Body of pancreas (tissue), 4 donors: ENCODE measurements around the gene MTSS2. TPM values are rescaled to one million over a fixed set of nuclear protein-coding genes. Genes with fewer than 3 reads are reported as not detected.

ENCODE experiments used
- ATAC-seq: fragments of 150-250 bp; one replicate; pipeline ENCODE4 v1.9.1; 2016
- DNase-seq, 4 donors: peaks; one replicate each; pipeline ENCODE4 v3.0.0-alpha.2; 2019
- H3K27ac ChIP-seq, 4 donors: fragments of 200-600 bp; sonication (generic); 1 replicate in 3 of 4; 2 replicates in 1 of 4; pipeline versions ENCODE4 v1.5.1 to v1.6.1; 2016 to 2019; ENCODE audit warnings: mild to moderate bottlenecking in 1 of 4, mixed read lengths in 1 of 4, moderate library complexity in 1 of 4
- H3K27me3 ChIP-seq, 2 donors: fragments of 200-600 bp; sonication (generic); one replicate each; pipeline ENCODE4 v1.6.0; 2016; ENCODE audit warnings: mild to moderate bottlenecking in 1 of 2
- H3K36me3 ChIP-seq, 2 donors: fragments of 200-600 bp; sonication (generic); replicated peaks in 1 of 2; 2 replicates each; pipeline ENCODE4 v1.5.1; 2016; ENCODE audit warnings: low read depth in 2 of 2; ENCODE audit not compliant: insufficient read depth in 1 of 2
- H3K4me1 ChIP-seq: fragments of 200-600 bp; sonication (generic); one replicate; pipeline ENCODE4 v1.6.0; 2016
- H3K4me3 ChIP-seq, 2 donors: fragments of 200-600 bp; sonication (generic); 1 replicate in 1 of 2; 2 replicates in 1 of 2; pipeline ENCODE4 v1.5.1; 2016 to 2019
- H3K9me3 ChIP-seq, 3 donors: fragments of 200-600 bp; sonication (generic); 1 replicate in 2 of 3; 2 replicates in 1 of 3; pipeline ENCODE4 v1.5.1; 2016
- POLR2A ChIP-seq, 3 donors: fragments of 450-650 bp; IDR thresholded peaks; one replicate each; pipeline ENCODE4 v1.6.1; 2016; ENCODE audit warnings: antibody characterized with exemption in 3 of 3, mild to moderate bottlenecking in 2 of 3
- WGBS, 2 donors: methylation state at CpG; one replicate each; pipeline ENCODE4 v1.1.5; 2017; 5-methylcytosine and 5-hydroxymethylcytosine counted together
- intact Hi-C: fragments of 100-400 bp; cut with DNase I; formaldehyde crosslinking; loops from one replicate; pipeline ENCODE4 v1.15.1; 2023
- total RNA-seq, 2 donors: library from RNA; depleted of rRNA; stranded (reverse); fragments of >200 nt; gene quantifications; one replicate each; pipeline ENCODE4 v1.1.0, GENCODE V29; 2016
- TF ChIP-seq, protein P1 (sequence below), 7 experiments: fragments of 450-650 bp in 4 of 7; fragments of 200-600 bp in 3 of 7; sonication (generic) in 3 of 7; IDR thresholded peaks; one replicate each; pipeline ENCODE4 v1.5.1; 2016 to 2019; ENCODE audit warnings: antibody characterized with exemption in 7 of 7

The MTSS2 gene
- total RNA-seq, 2 donors from 2014 or later = 8.8 to 23.4 TPM

- intact Hi-C loops = no loop called here
- TF ChIP-seq, protein P1, sequence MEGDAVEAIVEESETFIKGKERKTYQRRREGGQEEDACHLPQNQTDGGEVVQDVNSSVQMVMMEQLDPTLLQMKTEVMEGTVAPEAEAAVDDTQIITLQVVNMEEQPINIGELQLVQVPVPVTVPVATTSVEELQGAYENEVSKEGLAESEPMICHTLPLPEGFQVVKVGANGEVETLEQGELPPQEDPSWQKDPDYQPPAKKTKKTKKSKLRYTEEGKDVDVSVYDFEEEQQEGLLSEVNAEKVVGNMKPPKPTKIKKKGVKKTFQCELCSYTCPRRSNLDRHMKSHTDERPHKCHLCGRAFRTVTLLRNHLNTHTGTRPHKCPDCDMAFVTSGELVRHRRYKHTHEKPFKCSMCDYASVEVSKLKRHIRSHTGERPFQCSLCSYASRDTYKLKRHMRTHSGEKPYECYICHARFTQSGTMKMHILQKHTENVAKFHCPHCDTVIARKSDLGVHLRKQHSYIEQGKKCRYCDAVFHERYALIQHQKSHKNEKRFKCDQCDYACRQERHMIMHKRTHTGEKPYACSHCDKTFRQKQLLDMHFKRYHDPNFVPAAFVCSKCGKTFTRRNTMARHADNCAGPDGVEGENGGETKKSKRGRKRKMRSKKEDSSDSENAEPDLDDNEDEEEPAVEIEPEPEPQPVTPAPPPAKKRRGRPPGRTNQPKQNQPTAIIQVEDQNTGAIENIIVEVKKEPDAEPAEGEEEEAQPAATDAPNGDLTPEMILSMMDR (IDR thresholded peaks at IDR 0.05) = no peak
- TF ChIP-seq POLR2A (IDR thresholded peaks at IDR 0.05) = no peak
- Histone ChIP-seq H3K36me3 (no peaks in the 10 kb centered on the region), H3K9me3 (no peaks in the 10 kb centered on the region), H3K4me3 (no peak overlapping the region), H3K27ac (no peak overlapping the region), H3K4me1 (peaks cover 5% of the 10 kb centered on the region), H3K27me3 (no peaks in the 10 kb centered on the region)
- 62% methylated on average over 7 of the region's 7 CpGs; no CpG with 5 or more reads in 1 of the 2 donors for WGBS, 2 donors
- DNase-seq = no peak
- no peak for ATAC-seq
Observed at GRCh38 chr16:70709942-70710341, 24.1 kb upstream of the MTSS2 start.

- H3K4me3 ChIP-seq = no peak overlapping the region
- H3K27ac ChIP-seq = no peak overlapping the region
- H3K9me3 ChIP-seq = no peaks in the 10 kb centered on the region
- DNase-seq (no peak), ATAC-seq (no peak)
- TF ChIP-seq, protein P1 (IDR thresholded peaks at IDR 0.05) = no peak
- TF ChIP-seq POLR2A (IDR thresholded peaks at IDR 0.05) = no peak
- H3K4me1 ChIP-seq = peaks cover under 1% of the 10 kb centered on the region
- H3K27me3 ChIP-seq = no peaks in the 10 kb centered on the region
- WGBS, 2 donors = 98% methylated on average over 5 of the region's 5 CpGs
- no peaks in the 10 kb centered on the region for H3K36me3 ChIP-seq
- intact Hi-C loops = no loop called here
Observed at GRCh38 chr16:70709457-70709856, 23.6 kb upstream of the MTSS2 start.

GRCh38 chr16:70708366-70709246 lies 22.8 kb upstream of the MTSS2 start:
- 74 to 77% methylated on average over 19 to 20 of the region's 20 CpGs for WGBS, 2 donors
- intact Hi-C loops = no loop called here
- Histone ChIP-seq H3K9me3 (no peaks in the 10 kb centered on the region), H3K36me3 (no peaks in the 10 kb centered on the region), H3K27ac (no peak overlapping the region), H3K4me3 (no peak overlapping the region), H3K4me1 (no peaks in the 10 kb centered on the region), H3K27me3 (no peaks in the 10 kb centered on the region)
- TF ChIP-seq, protein P1 (IDR thresholded peaks at IDR 0.05) = no peak
- TF ChIP-seq POLR2A (IDR thresholded peaks at IDR 0.05) = no peak
- DNase-seq = no peak
- no peak for ATAC-seq

DNA sequence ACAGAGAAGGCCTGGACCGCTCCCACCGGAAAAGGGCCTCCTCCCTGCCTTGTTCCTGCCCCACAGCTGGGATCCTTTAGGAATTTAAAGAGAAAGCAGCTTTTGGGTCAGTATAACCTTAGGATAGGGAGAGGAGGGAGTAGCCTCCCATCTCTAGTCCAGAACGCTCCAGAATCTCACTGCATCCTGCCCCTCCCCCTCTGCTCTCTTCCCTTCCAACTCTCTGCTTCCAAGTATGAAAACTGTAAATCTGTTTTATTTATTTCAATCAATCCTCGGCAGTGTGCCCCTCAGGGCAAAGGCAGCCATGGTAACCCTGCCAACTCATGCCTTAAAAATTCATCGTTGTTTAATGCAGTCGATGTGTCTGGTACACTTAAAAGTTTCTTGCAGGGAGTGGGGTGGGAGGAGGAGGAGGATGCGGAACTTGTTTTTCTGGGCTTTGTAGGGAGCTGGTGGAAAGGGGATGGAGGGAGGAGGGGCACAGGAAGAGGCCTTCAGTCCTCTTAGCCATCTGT lies 21.2 kb upstream of the MTSS2 start:
- no peaks in the 10 kb centered on the region for H3K4me1 ChIP-seq
- no peaks in the 10 kb centered on the region for H3K36me3 ChIP-seq
- H3K27ac ChIP-seq = no peak overlapping the region
- no peaks in the 10 kb centered on the region for H3K9me3 ChIP-seq
- WGBS, 2 donors = 68 to 81% methylated on average over 7 of the region's 7 CpGs
- TF ChIP-seq, protein P1 (IDR thresholded peaks at IDR 0.05) = no peak
- TF ChIP-seq POLR2A (IDR thresholded peaks at IDR 0.05) = no peak
- no peak overlapping the region for H3K4me3 ChIP-seq
- no peaks in the 10 kb centered on the region for H3K27me3 ChIP-seq
- ATAC-seq (no peak), DNase-seq (no peak)
- intact Hi-C loops = no loop called here
